HG02981 (cell line): ENCODE measurements around the gene FIGNL2.

ENCODE experiments used
- ATAC-seq: cut with Tn5 transposase; IDR thresholded peaks from one replicate; pipeline ENCODE4 v1.9.1; 2021; ENCODE audit warnings: mild to moderate bottlenecking, moderate library complexity; ENCODE audit not compliant: unreplicated experiment

FIGNL2 gene

DNA sequence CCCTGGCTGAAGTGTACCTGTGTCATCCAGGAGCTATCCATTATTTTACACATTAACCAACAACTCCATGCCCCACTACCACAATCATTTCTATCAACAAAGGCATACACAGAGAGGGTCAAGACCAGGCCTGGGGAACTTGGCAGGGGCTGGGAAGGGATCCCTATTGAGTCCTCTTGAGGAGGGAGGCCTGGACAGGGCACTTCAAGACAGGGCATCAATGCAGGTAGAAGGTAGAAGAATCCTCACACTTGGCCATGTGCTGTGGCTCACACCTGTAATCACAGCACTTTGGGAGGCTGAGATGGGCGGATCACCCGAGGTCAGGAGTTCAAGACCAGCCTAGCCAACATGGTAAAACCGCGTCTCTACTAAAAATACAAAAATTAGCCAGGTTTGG, 26.0 kb upstream of the FIGNL2 start:
- ATAC-seq = no peak

DNA sequence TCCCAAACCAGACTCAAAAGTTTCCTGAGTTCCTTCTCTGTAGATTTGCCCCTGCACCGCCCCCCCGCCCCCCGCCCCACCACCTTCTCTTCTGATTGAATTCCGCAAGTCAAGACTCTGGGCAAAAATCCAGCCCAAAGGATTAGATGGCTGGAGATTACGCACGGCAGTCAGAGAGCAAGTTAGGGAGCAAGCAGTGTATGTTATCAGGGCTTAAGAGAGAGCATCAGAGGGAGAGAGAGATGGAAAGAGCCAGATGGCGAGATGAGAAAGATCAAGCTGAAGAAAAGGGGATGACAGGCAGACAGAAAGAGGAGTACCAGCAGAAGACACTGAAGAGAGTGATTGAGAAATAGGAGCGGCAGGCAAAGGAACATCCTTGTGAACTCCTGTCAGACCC, 25.5 kb upstream of the FIGNL2 start:
- no peak for ATAC-seq

DNA sequence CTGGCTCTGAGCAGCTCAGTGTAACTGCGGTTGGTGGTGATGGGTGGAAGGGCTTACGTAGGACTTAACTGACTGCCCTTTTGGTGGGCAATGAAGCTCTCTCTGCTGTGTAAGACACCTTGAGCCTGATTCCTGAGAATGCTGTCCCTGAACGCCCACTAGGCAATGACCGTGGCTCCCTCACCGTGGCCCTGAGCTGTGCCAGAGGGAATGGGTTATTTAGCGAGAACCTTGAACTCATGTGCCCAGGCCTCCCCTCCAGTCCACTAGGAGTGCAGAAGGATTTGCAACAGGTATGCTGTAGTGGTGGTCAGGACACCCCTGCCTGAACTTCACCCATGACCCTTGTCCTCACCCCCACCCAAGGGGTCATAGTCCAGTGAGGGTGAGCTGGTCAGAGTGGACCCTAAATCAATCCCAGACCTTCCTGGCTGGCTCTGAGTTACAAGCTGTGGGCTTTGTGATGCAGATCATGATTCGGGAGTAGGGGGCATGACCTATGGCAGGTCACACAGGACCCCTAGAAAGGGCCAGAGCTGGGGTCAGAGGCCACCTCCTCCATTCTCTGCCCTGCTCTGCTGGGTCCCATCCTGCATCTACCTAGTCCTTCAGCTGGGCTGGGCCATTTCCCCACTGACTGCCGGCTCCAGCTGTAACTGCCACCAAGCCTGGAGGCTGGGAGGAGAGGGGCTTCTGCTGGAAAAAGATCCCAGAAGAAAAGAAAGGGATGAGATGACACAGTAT, 24.9 kb upstream of the FIGNL2 start:
- no peak for ATAC-seq

DNA sequence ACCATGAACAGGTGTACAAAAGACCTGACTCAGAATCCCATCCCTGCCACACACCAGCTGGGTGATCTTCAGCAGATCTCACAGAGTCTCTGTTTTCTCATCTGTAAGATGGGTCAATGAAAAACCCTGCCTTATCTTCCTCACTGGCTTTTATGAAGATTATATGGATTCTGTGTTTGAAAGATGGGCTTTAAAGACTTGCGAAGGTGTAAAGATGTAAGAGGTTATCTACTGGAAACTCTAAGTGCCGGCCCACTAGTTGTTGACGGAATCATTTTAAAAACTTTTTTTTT, 24.1 kb upstream of the FIGNL2 start:
- ATAC-seq = no peak

DNA sequence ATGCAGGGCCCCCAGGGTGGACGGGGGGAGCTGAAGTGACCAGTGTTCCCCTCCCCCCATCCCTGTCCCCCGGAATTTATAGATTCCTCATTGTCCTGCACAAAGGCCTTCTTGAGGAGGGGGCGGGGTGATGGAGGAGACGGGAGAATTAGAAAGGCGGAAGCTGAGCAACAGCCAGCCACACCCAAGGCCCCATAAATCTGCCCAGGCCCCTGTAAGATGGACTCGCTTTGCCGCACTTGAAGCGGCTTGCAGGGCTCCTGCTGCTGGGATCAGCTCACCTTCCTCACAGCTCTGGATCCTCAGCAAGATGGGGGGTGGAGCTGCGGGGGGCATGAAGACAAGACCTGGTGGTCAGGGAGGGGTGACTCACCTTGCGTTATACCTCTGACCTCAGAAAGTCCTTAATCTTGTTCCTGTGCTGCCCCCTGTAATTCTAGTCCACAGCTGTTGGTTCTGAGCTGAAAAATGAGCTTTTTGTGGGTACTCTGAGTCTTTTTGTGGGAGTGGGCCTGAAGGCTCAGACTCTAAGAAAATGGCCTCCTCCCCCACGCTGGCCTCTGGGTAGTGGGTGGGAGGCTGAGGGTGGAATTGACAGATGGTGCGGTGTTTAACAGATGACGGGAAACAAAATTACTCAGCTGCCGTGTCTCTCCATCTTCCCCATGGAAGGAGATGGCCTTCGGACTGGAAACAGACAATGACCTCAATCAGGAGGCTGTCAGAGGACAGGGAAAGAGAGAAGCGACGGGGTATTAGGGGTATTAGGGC, 23.6 kb upstream of the FIGNL2 start:
- ATAC-seq = no peak

DNA sequence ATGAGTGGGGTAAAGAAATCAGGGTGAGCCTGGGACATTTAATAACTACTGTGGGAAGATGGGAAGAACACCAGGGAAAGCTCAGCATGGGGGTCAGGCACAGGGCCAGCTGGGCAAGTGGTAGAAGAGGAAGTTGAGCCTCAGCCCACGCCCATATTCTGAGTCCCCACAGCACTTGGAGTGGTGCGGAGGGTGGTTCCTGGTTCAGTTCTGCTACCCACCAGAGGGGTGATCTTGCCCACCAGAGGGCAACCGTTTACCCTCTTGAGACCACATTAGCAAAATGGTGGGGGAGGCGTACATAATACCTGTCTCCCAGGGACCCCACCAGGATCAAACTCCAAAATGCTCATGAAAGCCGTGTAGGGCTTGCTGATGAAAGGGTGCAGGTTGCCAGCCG, 22.6 kb upstream of the FIGNL2 start:
- no peak for ATAC-seq

DNA sequence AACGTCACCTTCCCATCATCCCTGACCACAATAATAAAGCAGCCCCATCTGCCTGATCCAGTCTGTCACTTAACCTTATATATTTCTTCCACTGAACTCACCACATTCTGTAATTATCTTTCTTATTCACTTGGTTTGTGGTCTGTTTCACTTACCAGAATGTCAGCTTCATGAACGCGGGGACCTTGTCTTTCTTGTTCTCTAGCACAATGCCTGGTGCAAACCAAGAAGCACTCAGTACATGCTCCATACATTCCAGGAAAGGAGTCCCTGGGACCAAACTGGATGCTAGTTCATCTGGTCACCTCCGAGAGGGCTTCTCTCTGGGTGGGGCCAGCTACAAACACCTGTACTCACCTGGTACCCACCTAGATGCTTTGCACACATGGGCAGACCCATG, 22.0 kb upstream of the FIGNL2 start:
- no peak for ATAC-seq

DNA sequence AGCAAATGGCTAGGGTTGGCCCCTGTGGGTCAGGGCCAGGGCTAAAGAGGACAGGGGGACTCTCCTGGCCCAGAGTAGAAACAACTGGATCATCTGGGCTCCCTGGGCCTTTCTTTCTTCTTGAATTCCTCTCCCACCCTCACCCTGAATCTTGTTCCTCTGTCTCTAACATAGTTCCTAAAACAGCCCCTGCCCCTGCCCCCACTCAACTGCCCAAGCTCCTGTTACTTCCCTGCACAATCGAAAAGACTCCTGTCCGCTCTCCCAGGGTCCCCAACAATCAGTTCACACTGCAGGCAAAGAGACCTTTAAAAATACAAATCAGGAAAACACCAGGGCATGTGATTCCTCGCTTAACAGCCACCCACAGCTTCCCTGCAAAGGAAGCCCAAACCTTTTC, 21.4 kb upstream of the FIGNL2 start:
- ATAC-seq = no peak

DNA sequence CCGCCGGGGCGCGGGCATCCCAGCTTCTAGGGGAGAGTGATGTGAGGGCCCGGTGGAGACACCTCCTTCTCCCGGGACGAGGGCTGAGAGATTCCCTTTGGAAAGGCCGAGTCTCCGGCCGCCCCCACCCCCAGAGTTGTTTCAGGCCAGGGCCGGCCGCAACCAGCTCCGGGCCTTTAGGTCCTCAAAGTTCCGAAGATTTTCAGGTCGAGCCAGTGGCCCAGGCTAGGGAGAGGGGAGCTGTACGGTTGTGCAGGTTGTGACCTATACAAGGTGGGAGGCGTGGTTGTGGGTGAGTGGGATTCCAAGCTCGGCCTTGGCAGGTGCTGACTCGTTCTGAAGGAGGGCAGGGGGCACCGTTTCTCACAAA, 21.0 kb upstream of the FIGNL2 start:
- ATAC-seq = no peak

DNA sequence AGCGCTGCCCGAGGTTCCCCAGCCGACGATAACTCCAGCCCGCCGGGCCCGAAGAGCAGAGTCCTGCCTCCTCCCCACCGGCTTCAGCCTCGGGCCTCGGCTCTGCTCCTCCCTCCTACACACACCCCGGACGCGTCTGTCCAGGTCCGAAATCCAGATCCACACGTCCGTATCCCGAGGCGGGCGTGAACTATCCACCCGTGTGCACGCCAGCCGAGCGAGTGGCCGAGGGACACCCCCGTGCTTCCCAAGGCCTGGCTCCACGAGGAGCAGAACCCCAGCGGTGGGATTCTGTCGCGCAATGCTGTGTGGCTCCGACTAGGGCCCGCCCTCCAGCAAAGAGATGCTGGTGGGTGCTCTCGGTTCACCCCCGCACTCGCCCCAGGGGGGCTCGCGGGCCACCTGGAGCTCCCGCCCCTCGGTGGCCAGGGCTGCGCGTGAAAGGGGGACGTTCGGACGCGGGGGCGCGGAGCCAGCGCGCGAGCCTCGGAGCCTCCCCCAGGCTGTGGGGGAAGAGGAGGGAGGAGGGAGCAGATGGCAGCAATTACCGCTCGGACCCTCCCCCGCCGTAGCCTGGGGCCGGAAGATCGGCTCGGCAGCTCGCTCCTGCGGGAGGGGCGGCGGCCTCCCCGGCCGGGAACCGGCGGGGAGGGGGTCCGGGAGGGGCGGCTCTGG, 20.4 kb upstream of the FIGNL2 start:
- no peak for ATAC-seq

DNA sequence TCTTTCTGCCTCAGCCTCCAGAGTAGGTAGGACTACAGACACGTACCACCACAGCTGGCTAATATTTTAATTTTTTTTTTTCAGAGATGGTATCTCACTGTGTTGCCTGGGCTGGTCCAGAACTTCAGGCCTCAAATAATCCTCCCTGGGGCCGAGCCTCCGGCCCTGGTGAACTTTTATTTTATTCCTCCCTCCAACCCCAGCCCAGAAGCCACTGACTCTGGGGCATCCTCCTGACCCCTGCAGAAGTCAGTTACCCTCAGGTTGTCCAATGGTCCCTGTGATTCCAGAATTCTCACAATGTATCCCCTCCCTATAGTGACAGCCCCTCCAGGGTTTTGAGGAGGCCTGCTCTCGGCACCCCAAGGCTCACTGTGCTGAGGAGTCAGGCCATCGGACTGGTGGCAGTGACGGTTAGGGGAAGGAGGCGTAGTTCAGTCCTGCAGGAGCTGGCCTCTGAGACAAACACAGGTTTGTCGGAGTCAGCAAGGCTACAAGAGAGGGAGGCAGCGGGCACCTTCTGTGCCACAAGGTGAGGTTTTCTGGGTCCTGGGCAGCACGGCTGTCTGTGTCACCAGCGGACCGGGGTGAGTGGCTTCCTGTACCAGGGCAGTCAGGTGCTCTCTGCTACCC, 19.4 kb upstream of the FIGNL2 start:
- ATAC-seq = no peak

DNA sequence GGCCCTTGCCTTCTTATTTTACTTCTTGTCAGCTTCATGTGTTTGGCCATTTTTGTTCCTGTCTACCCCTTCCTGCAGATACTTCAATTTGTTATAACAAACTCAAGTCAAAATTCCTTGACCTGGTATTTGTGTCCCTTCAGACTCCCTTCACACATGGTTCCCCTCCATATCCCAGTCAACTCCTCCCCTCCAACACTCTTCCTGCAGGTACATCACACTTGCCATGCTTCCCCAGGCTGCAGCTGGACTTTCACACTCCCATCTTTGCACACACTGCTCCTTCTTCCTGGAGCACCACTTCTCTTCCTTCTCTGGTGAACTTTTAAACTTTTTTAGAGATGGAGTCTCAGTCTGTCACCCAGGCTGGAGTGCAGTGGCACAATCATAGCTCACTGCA, 18.9 kb upstream of the FIGNL2 start:
- ATAC-seq = no peak

DNA sequence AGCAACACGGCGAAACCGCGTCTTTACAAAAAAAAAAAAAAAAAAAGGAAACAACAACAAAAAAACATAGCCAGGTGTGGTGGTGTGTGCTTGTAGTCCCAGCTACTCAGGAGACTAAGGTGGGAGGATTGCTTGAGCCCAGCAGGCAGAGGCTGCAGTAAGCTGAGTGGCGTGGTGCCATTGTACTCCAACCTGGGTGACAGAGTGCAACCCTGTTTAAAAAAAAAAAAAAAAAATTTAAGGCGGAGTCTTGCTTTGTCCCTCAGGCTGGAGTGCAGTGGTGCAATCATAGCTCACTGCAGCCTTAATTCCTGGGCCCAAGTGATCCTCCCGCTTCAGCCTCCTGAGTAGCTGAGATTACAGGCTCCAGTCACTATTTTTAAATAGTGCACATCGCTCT, 18.2 kb upstream of the FIGNL2 start:
- no peak for ATAC-seq

DNA sequence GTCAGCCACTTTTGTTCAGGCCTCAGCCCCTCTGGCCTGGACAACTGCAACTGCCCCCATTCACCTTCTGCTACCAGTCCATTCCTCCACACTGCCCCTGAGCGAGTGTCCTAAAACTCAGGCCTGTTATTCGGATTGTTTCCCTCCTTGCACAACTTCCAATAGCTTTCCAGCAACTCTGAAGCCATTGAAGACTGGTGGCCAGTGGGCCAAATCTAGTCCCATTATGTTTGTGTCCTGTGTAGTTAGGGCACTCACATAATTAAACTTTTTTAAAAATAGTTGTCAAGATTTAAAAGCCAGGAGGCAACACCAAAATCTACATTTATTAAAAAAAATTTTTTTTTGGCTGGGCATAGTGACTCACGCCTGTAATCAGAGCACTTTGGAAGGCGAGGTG, 17.8 kb upstream of the FIGNL2 start:
- no peak for ATAC-seq

DNA sequence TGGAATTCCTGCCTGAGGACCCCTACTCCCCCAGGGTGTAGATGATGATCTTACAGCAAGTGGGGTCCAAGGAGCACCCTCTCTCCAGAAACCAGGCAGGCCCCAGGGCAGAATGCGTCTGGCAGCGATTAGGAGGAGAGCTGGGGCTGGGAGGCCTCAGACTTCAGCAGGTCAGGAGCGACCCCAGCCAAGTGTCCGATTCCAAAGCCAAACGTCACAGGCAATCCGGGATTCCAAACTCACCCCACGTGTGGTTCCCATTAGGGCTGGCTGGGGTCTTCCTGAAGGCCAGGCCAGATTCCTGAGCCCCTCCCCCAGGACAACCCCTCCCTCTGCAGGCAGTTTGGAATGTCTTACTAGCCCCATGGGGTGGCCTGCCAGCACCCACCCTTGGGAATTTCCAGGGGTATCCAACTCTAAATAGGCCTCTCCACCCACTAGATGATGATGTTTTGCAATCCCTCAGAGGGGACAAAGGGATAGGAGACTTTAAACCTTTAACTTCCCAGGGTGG, 17.3 kb upstream of the FIGNL2 start:
- ATAC-seq = no peak

DNA sequence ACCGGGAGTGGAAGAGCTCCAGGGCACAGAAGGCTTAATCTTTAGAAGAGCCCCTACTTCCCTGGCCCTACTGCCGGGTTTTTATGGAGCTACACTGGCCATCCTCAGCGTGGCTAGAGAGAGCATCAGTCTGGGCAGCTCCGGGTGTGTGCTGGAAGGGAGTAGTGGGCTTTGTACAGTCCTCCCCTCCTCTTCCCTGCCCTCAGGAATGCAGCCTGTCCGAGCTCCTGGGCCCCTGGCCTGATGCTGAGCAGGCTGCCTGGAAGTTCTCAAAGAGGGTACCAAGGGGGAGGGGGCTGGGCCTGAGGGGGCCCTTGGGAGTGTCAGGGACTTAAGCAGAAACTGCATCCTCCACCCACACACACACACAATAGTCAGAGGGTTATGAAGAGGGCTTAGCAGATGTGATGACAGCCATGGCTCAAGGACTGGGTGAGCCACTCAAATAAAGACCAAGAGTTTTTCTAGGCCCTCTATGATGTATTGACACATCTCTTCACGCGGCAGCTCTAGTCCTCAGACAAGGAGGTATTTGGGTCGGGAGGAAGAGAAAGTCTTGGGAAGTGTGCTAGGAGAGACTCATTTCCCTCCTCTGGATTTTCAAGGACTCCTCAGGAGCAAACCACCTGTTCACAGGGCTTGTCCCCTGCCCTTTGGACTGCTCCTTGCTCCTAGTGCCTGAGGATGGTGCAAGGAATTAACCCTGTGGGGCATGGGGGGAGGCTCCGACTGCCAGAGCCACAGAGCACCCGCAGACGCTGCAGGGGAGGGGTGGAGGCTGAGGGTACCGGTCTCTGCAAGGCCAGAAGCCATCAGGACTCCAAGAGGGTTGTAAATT, 16.5 kb upstream of the FIGNL2 start:
- no peak for ATAC-seq

DNA sequence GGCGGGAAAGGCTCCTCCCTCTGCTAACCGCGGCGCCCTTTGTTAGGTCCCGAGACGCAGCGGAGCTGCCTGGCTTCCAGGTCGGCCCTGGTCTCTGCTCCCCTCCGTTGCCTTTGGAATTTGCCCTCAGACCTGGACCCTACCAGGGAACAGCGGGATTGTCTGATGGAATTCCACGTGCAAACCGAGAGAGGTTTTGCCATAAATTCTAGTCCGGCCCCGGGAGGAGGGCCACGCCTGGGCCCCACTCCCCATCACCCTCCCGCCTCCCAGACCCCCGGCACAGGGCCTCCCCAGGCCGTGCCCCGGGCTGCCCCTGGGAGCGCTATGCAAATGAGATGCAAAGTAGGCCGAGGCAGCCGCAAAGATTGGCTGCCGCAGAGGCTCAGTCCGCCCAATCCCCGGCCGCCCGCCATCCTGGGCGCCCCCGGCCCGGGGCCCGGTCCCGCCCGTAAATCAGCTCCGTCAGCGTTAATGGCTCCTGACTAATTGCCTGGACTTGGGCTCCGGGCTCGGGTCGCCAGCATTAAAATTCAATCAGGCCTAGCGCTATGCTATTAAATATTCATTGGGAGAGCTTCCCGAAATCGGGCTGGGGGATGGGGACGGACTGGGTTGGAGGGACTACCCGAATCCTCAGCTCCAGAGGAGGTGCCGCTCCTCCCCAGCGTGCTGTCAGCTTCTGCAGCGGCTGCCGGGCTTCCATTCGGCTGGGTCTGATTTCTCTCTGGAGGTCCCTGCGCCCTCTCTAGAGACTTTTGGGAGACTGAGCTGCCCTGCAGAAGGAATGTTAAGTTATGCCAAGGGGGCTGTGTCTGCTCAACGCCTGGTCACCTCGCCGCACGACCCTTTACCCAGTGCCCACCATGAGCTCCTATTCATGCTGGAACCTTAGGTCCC, 15.7 kb upstream of the FIGNL2 start:
- ATAC-seq = no peak

DNA sequence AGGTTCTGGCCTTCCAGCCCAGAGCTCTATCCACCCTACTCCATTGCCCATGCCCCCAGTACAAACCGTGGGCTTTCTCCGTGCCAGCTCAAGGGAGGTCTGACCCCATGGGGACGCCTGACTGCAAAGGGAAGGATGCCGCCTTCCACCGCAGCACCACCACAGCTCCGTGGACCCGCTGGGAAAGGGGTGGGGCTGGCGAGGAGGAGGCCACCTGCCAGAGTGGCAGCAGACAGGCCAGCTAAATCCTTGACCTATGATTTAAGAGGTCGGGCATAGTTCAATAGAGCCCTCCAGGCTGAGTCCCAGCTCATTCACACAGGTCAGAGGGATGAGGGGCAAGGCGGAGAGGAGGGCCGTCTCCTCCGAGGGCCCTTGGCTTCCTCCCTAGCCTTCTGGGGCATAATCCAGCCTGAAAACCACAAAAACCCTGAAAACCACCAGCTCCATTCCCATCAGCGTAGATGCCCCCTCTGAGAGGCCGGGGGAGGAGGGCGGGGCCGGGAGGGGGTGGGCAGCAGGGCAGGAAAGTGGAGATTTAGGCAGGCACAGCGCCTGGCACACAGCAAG, 14.9 kb upstream of the FIGNL2 start:
- ATAC-seq = no peak

DNA sequence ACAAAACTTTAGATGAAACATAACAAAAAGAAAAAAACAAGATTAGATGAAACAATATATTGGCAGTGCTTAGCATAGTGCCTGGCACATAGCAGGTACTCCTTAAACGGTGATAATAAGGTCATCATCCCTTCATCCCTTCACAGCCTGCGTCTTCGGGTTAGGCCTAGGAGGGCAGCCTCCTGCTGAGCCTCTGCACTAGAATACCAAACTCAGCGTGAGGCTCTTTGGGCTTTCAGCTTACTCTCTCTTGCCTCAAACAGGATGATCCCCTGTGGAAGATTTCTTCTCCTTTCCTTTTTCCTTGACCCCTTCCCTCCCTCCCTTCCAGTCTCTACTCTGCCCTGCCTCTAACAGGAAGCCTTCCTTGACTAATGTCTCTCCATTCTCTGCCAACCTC, 14.4 kb upstream of the FIGNL2 start:
- no peak for ATAC-seq
